HT-29 (cell line): ENCODE measurements around the gene DNAAF2. TPM values are rescaled to one million over a fixed set of nuclear protein-coding genes. Genes with fewer than 3 reads are reported as not detected.
"Not testable (repeated sequence)": the region's sequence is repeated elsewhere in the genome, so short reads cannot be mapped to it uniquely, and the experiment has no call there.

ENCODE experiments used
- DNase-seq: peaks from one replicate; pipeline ENCODE4 v3.0.0-alpha.2; 2015; ENCODE audit warnings: low spot score
- total RNA-seq: library from RNA; depleted of rRNA; stranded (reverse); fragments of >200 nt; shearing (Covaris generic); gene quantifications from 2 replicates; pipeline ENCODE4 v1.2.3, GENCODE V29; 2014; rRNA removed

The DNAAF2 gene, protein sequence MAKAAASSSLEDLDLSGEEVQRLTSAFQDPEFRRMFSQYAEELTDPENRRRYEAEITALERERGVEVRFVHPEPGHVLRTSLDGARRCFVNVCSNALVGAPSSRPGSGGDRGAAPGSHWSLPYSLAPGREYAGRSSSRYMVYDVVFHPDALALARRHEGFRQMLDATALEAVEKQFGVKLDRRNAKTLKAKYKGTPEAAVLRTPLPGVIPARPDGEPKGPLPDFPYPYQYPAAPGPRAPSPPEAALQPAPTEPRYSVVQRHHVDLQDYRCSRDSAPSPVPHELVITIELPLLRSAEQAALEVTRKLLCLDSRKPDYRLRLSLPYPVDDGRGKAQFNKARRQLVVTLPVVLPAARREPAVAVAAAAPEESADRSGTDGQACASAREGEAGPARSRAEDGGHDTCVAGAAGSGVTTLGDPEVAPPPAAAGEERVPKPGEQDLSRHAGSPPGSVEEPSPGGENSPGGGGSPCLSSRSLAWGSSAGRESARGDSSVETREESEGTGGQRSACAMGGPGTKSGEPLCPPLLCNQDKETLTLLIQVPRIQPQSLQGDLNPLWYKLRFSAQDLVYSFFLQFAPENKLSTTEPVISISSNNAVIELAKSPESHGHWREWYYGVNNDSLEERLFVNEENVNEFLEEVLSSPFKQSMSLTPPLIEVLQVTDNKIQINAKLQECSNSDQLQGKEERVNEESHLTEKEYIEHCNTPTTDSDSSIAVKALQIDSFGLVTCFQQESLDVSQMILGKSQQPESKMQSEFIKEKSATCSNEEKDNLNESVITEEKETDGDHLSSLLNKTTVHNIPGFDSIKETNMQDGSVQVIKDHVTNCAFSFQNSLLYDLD
- 23.0 and 24.9 TPM in 2 replicates for total RNA-seq

GRCh38 chr14:49634547-49635334 is at the start of gene DNAAF2:
DNAAF2 (minus strand) TSS chr14:49635244; CDS start chr14:49635149, 95 bp downstream.
- DNase-seq = peak; percentile 76

DNA sequence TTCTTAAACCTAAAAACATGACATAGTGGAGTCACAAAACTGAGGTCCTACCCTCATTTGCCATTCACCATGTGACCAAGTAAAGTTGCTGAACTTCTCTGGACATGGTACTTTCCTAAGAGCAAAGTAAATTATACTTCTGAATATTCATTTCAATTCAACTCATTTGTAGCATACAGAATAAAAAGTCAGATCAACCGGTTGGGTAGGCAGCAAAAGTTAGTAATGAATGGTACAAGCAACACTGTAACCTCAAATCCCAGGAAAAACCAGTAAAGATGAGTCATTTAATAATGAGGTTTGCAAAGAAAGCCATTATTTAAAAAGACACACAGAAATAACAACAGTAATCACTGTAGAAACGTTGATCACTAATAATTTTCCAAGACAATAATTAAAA is 44.2 kb upstream of the DNAAF2 start:
- no peak for DNase-seq

GRCh38 chr14:49677643-49678042 is 42.6 kb upstream of the DNAAF2 start:
- no peak for DNase-seq

DNA sequence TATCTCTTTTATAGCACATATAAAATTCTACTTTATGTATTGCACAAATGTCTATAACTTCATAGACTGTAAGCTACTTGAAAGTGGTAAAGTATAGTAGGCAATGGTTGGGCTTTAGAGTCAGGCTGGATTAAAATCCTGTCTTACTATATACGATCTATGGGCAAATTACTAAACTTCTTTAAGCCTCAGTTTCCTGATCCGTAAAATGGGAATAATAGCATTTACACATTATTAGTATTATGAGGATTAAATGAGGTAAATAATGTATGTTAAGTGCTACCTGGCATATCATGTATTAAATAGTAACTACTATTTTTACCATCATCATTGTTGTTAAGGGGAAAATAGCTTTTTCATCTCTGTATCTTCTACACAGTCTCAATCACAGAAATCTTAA is 38.5 kb upstream of the DNAAF2 start:
- no peak for DNase-seq

GRCh38 chr14:49670475-49670874 is 35.4 kb upstream of the DNAAF2 start:
- no peak for DNase-seq

DNA sequence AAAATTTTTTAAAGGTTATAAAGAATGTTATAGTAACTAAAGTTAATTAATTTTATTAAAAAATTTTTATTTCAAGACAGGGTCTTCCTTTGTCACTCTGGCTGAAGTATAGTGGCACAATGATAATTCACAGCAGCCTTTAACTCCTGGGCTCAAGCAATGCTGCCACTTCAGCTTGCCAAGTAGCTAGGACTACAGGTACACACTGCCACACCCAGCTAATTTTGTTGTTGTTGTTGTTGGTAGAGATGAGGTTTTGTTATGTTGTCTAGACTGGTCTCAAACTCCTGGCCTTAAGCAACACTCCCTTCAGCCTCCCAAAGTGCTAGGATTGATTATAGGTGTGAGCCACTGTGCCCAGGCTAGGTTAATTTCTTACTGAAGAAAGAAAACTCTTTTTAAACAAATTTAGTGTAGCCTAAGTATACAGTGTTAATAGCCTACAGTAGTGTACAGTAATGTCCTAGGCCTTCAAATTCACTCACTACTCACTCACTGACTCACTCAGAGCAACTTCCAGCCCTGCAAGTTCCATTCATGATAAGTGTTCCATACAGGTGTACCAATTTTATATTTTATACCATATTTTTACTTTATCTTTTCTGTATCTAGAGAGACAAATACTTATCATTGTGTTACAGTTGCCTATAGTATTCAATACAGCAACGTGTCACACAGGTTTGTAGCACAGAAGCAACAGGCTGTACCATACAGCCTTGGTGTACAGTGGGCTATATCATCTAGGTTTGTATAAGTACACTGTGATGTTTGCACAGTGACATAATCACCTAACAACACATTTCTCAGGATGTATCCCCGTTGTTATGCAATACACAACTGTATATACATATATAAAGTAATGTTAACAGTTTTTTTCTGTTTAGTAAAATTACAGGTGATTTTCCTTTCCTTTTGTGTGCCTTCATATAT is 24.7 kb upstream of the DNAAF2 start:
- no peak for DNase-seq

GRCh38 chr14:49657500-49657899 is 22.5 kb upstream of the DNAAF2 start:
- DNase-seq = not testable (repeated sequence)

GRCh38 chr14:49654511-49654910 is 19.5 kb upstream of the DNAAF2 start:
- DNase-seq = no peak

- no peak for DNase-seq
These were observed 18.5 kb upstream of the DNAAF2 start for GRCh38 chr14:49653508-49653907.

DNA sequence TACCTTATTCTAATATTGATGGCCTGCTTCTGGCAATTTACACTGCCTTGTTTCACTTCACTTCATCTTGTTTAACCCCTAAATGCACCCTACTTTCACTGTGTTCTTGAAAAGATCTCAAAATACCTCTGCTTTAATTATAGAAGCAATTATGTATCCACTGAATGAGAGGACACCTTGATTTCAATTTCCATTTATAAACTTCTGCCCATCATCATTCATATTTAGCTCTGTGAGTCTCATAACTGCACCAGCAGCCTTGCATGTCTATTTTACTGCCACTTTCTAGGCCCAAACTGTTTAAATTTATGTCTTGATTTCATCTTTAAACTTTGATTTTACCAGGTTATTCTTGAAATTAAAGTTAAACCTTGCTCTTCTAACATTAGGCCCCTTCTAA is 7.1 kb upstream of the DNAAF2 start:
- no peak for DNase-seq

GRCh38 chr14:49641697-49642129 is 6.7 kb upstream of the DNAAF2 start:
- peak; percentile 43 for DNase-seq

DNA sequence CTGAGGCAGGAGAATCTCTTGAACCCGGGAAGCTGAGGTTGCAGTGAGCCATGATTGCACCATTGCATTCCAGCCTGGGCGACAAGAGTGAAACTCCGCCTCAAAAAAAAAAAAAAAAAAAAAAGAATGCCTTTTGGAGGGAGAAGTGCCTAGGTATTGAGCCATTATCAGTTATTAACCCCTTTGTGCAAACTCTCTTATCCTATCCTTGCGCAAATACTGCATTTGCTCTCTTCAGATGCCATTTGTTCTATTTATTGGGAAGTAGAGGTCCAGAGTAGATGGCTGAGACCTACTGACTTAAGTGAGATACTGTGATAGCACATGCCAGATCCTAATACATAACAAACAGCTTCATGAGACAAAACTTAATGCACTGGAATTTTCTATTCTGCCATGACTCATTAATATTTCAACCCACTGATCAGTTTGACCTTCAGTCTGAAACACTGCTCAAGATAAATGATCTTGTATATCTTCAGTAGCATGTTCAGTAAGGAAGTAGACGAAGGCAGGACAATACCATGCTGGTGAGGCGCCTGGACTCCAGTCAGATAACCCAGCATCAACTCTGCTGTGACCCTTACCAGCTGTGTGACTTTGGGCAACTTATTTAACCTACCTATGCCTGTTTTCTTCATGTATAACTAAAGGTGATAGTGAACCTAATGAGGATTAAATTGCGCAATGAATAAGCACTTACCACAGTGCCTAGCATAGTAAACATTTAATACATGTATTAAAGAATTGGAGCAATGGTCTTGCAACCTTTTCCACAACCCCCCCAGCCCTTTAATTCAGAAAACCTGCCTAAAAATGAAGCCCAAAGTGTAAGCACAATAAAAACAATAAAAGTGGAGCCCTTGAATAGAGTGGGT is 5.7 kb upstream of the DNAAF2 start:
- no peak for DNase-seq

DNA sequence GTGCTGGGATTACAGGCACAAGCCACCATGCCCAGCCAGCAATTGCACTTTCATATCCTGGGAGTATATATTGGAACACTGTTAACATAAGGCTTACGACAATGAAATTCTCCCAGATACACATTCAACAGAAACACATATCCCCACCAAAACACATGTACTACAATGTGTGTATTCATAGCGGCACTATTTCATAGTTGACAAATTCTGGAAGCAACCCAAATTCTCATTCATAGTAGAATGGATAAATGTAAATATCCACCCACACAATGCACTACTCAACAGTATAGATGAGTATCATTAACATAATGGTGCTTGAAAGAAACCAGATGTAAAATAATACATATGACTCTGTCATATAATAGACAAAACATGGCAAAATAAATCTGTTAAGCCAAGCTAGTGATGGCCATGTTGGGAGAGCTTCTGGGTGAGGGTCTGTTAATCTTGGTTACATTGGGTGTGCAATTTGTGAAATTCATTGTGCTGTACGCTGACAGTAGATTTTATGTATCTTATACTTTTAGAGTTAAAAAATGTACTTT is 2.6 kb upstream of the DNAAF2 start:
- DNase-seq = no peak

GRCh38 chr14:49636866-49637265 is 1.8 kb upstream of the DNAAF2 start:
- DNase-seq = no peak

DNA sequence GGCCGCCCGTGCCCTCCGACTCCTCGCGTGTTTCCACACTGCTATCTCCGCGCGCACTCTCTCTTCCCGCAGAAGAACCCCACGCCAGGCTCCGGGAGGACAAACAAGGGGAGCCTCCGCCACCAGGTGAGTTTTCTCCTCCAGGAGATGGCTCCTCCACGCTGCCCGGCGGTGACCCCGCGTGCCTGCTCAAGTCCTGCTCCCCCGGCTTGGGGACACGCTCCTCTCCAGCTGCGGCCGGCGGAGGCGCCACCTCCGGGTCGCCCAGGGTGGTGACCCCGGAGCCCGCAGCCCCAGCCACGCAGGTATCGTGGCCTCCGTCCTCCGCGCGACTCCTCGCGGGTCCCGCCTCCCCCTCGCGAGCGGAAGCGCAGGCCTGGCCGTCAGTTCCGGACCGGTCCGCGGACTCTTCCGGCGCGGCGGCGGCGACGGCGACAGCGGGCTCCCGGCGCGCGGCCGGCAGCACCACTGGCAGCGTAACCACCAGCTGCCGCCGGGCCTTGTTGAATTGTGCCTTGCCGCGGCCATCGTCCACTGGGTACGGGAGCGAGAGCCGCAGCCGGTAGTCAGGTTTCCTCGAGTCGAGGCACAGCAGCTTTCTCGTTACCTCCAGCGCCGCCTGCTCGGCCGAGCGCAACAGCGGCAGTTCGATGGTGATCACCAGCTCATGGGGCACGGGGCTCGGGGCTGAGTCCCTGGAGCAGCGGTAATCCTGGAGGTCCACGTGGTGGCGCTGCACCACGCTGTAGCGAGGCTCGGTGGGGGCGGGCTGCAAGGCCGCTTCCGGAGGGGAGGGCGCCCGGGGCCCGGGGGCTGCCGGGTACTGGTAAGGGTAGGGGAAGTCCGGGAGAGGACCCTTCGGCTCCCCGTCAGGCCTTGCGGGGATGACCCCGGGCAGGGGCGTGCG is 1.2 kb downstream of the DNAAF2 start:
- peak; percentile 86 for DNase-seq

GRCh38 chr14:49623941-49624839 is 10.9 kb downstream of the DNAAF2 start:
- peak; percentile 20 for DNase-seq

- DNase-seq = no peak
These were observed 11.7 kb downstream of the DNAAF2 start for GRCh38 chr14:49623387-49623786.
